AG09309 (cell line): Measurements from ENCODE around the gene GPR153.
"Not testable (repeated sequence)": the region's sequence is repeated elsewhere in the genome, so short reads cannot be mapped to it uniquely, and the experiment has no call there.

ENCODE experiments used
- DNase-seq: peaks from one replicate; pipeline ENCODE4 v3.0.0-alpha.2; 2010; ENCODE audit warnings: low read depth
- H3K4me3 ChIP-seq: 2 replicates; pipeline ENCODE4 v1.5.1; 2011; ENCODE audit warnings: mild to moderate bottlenecking, low read depth, low read length, moderate library complexity; ENCODE audit not compliant: control insufficient read depth
- CTCF ChIP-seq: IDR thresholded peaks from 2 replicates; pipeline ENCODE4 v1.5.1; 2011; ENCODE audit warnings: mild to moderate bottlenecking, low read depth, low read length, inconsistent platforms; ENCODE audit not compliant: insufficient read depth, control insufficient read depth; ENCODE audit errors: missing control alignments

Gene GPR153

DNA sequence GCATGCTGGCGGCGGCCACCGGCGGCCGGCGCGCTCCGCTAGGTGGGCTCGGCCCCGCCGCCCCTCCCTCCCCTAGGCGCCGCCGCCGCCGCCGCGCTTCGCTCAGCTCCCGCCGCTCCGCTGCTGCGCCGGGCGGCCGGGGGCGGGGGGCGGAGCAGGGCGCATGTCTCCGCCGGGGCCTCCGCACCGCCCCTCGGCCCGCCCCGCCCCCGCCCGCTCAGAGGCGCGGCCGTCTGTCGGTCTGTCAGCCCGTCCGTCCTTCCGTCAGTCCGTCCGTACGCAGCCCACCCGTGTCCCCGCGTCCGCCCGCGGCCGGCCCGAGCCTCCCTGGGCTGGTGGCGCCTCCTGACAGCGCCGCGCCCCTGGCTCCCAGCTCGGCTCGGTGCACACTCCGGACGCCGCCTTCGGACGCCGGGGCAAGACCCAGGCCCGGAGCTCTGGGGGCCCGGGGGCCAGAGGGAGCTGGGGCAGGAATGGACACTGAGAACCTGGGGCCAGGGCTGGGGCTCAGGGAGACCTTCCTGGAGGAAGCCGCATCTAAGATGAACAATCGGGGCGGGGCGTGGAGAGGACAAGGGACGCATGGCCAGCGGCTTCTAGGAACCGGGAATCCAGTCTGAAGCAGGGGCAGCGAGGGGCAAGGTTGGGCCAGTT, at the start of gene GPR153:
TSS of gene GPR153 (minus strand) at position 138 of the 654 bp plus-strand sequence. CDS start 6,193 bp downstream, outside the sequence.
- no peak for TF ChIP-seq CTCF
- H3K4me3 ChIP-seq, result peak within 1 kb of the TSS; percentile 57
- no peak for DNase-seq

GRCh38 chr1:6310116-6310848, 49.4 kb upstream of the GPR153 start:
- H3K4me3 ChIP-seq, result no peak overlapping the region
- no peak for TF ChIP-seq CTCF
- no peak for DNase-seq

DNA sequence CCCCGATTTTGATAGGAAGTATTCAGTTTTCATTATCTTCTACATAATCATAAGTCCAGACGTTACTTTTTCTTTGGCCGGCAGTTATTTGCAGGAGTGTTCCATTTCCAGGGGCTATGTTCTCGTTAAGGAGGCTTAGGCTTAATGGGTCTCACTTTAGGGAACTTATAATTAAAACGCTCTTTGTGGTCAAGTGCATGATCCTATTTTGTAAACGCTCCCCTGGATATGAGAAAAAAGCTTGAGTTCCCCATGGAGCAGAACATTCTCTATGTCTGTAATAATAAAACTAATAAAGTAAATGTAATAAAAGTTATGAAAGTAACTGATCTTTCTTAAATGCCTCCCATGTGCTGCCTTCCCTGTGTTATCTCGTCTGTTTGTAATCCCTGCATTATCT, 48.7 kb upstream of the GPR153 start:
- TF ChIP-seq CTCF, result no peak
- no peak for DNase-seq
- H3K4me3 ChIP-seq, result no peak overlapping the region

DNA sequence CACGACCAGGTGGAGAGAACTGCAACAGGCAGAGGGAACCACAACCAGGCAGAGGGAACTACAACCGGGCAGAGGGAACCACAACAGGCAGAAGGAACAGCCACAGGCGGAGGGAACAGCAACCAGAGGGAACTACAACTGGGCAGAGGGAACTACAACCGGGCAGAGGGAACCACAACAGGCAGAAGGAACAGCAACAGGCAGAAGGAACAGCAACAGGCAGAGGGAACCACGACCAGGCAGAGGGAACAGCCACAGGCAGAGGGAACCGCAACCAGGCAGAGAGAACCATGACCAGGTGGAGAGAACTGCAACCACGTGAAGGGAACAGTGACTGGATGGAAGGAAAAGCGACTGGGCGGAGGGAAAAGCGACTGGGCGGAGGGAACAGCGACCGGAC, 47.6 kb upstream of the GPR153 start:
- H3K4me3 ChIP-seq, result no peak overlapping the region
- no peak for TF ChIP-seq CTCF
- no peak for DNase-seq

DNA sequence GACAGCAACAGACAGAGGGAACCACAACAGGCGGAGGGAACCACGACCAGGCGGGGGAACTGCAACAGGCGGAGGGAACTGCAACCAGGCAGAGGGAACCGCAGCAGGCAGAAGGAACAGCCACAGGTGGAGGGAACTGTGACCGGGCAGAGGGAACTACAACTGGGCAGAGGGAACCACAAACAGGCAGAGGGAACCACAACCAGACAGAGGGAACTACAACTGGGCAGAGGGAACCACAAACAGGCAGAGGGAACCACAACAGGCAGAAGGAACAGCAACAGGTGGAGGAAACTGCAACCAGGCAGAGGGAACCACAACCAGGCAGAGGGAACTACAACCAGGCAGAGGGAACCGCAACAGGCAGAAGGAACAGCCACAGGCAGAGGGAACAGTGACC, 46.8 kb upstream of the GPR153 start:
- not testable (repeated sequence) for DNase-seq, H3K4me3 ChIP-seq

DNA sequence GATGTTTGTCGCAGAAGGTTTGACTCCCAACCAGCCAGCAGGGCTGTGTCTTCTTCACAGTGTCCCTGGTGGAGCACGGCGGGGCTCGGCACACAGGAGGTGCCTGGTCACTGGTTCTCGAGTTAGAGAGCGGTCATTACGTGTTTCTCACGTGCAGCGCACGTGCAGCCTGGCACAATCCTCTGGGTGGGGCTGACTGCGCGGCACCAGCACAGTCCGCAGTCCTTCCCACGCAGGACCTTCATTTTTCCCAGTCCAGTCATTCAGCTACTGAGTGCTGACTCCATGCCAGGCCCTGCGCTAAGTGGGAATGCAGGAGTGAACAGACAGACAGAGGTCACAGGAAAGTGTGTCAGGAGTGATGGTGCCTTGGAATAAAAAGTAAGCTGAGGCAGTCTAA, 46.2 kb upstream of the GPR153 start:
- no peak for TF ChIP-seq CTCF
- no peak overlapping the region for H3K4me3 ChIP-seq
- DNase-seq, result no peak

- no peak overlapping the region for H3K4me3 ChIP-seq
- TF ChIP-seq CTCF, result no peak
- DNase-seq, result no peak
Observed at GRCh38 chr1:6303397-6304012, 42.6 kb upstream of the GPR153 start.
